HG03097 (cell line): ENCODE measurements around the gene HIGD2A.

Experiments
- ATAC-seq: cut with Tn5 transposase; IDR thresholded peaks from one replicate; pipeline ENCODE4 v1.9.1; 2021; ENCODE audit not compliant: unreplicated experiment, low FRiP score

HIGD2A gene

GRCh38 chr5:176368726-176369125 is 19.8 kb upstream of the HIGD2A start:
- no peak for ATAC-seq

DNA sequence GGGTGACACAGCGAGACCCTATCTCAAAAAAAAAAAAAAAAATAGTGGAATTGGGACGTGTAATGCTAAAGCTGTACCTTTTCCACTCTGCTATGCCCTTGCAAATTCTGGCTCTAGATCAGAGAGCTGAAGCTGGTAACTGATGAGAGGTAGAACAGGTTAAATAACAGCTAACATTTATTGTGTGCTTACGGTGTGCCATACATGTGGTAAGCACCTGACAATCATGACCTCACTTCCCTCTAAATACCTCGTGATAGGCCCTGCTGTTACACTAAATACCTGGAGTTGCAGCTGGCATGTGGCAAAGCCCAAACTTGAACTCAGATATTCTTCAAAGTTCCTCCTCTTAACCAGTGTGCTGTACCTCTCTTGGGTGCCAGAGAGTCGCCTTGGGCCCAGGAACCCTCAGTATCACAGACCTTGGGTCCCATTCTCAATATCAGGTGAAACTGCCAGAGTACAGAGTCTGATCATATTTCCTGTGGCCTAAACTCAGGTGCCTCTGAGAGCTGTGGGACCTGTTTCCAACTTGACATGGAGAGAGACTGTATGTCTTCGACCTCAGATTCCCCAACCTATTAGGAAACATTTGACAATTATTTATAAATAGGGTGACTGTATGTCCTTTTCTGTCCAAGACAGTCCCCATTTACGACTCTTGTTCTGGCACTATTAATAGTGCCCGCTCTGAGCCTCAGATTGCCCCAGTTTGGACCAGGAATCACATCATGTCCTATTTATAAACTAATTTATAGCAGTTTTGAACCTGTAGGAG is 18.4 kb upstream of the HIGD2A start:
- no peak for ATAC-seq

DNA sequence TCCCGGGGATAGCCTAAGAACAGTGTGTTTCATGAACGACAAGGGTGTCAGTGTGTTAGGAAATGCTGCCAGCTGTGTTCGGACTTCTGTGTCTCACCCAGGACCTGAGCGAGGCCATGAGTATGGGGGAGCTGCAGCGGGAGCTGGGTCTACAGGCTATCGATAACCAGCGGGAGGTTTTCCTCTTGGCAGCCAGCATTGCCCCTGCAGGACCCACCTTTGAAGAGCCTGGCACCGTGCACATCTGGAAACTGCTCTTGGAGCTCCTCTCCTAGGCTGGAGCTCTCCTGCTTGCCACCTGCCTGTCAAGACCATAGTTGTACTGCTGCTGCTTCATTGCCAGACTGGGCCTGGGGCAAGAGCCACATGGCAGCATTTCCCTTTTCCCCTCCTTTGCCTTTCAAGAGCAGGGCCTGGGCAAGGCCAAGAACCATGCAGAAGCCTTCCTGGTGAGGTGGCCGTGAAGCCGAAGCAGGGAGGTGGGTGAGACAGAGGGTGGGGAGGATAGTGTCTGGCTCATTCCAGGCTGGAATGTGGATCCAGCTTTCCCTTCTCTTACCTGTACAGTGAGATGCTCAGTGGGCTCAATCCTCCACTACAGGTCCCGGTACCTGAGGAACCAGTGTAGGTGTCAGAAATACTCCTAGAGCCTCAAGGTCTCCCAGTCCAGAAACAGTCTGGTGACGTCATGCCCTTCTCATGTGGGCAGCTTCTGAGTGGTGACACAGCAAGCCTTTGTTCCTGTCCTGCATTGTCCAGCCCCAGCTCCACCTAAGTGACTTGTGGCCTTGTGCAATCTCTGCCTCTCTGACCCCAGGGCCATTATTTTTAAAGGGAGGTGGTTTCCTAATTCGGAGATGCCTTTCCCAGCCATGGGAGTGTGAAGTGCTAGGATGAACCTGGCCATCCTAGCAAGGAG is 16.7 kb upstream of the HIGD2A start:
- ATAC-seq, result no peak

GRCh38 chr5:176373100-176373818 is 15.3 kb upstream of the HIGD2A start:
- ATAC-seq, result no peak

- ATAC-seq, result no peak
These were observed 8.7 kb upstream of the HIGD2A start for GRCh38 chr5:176379881-176380280.

DNA sequence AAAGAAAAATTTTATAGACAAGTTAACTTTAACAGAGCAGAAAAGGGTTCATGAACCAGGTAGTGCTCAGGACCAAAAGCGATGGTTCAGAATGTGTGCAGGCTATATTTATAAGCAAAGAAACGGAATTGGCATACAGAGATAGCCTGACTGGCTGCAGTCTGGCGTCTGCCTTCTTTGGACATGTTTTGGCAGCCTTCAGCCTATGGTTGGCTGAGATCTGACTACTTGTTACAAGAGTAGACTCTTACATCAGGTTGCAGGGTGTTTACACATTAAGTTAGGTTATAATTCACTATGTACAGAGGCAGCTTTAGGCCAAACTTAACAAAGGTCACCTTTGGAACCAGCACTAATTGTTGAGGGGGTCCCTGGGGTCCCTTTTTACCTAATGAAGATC is 7.1 kb upstream of the HIGD2A start:
- ATAC-seq, result no peak

DNA sequence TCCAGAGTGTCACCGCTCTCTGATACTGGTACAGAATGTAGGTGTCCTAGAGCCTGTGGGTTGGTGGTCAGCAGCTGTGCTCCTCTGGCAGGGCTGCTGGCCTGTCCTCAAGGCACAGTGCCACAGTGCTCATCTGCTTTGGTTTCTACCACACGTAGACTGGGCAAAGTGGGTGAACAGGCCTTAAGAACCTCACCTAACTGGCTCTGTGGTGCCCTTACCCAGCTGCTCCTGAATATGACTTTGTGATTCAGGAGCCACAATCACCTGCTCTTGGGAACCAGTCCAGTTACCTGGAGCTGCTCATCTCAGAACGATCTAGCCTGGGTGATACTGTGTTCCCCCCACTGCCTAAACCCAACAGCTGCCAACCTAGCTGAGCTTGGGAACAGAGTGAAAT is 6.6 kb upstream of the HIGD2A start:
- no peak for ATAC-seq

DNA sequence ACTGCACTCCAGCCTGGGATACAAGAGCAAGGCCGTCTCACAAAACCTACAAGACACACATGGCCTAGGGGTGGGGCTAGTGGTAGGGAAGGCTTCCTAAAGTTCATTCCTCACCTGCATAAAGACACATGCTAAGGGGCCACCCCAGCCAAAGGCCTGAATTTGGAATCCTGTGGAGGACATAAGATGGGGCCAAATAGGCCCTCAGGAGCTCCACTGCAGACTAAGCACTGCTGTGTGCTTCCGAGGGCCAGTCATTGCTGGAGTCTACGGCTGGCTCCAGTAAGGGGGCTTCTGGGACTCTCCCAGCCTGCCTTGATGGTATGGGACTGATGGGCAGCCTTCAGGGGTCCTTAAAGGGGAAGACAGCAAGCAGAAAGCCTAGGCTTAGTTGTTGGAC is 5.8 kb upstream of the HIGD2A start:
- ATAC-seq, result no peak

DNA sequence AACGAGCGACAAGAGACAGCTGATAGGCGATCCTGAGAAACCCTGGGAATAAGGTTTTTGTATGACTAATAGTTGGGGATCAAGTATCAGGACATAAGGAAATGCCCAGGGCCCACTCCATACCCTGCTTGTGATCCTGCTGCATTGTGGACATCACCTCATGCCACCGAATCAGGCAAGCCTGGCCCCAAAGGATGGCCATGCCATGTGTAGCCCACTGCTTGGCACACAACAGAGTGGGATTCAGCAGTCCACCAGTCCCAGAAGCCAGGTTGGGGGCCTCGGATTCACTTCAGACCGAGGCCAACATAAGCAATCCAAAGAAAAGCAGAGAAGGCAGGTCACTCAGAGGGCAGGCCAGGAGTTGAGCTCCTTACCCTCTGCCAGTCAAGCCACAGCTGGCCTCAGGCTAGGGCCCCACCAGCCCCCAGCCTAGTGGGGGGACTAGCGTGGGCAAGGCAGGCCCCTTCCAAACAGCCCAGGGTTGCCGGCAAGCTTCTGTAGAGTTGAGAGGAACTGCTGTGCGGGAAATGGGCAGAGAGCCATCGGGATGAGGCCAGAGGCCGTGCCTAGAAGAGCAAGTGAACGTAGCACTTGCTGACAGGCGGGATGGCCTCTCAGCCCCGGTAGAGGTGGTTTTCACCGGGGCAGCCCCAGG is 5.2 kb upstream of the HIGD2A start:
- ATAC-seq, result no peak

- ATAC-seq, result no peak
These were observed 4.6 kb upstream of the HIGD2A start for GRCh38 chr5:176383961-176384360.

- ATAC-seq, result no peak
These were observed 4.1 kb upstream of the HIGD2A start for GRCh38 chr5:176384366-176384930.

DNA sequence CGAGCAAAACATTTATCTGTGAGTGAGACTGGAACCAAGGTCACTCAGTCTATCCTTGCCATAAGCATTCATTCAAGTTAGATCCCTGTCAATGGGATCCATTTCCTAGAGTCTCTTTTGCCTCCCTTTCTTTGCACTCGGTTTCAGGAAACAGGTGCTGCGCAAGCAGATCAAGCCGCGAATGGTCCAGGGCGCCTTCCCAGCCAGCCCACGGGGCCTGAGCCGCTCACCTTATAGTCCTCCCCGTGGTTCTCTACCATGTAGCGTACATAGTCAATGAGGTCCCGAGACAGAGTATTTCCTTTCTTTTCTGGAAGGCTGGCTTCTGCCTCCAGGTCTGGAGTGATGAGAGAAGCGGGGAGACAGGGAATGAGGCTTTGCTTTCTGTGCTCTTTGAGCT is 3.6 kb upstream of the HIGD2A start:
- no peak for ATAC-seq

DNA sequence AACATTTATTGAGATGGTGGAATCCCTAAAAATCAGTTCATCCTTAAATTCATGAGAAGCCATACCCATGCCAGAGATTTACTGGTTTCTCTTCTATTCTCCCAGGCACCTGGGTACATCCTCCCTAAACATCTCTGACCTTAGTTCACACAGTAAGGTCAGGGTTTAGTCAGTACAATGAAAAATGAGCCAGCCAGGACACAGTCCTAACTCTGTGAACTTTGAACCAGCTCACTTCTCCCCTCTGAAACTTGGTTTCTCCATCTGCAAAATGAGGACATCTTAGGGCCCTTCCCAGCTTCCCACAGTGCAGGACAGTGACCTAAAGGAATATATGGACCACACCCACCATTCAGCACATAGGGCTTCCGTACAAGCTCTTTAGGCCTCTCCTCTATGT is 2.1 kb upstream of the HIGD2A start:
- ATAC-seq, result no peak

- ATAC-seq, result no peak
These were observed 1.1 kb upstream of the HIGD2A start for GRCh38 chr5:176387384-176387925.

DNA sequence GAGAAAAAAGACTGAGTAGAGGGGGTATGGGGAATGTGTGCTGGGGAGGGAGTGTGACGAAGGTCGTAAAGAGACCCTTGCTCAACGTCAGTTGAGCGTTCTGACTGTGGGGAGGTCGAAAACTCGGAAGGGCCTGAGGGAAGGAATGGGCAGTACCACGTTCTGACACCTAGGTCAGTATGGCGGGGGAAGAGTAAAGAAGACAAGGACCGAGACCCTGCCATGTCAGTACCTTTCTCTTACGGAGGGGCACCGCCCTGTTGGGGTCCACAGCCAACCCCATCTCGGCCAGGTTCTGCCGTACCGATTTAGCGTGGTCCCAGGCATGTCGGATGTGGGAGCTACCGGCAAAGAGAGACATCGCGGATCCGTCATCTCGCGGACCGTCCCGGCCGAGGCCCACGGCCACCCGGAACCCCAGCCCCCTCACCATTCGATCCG is 528 bp upstream of the HIGD2A start:
- ATAC-seq, result no peak

- ATAC-seq, result no peak
These were observed 878 bp downstream of the HIGD2A start for GRCh38 chr5:176389135-176390123.

DNA sequence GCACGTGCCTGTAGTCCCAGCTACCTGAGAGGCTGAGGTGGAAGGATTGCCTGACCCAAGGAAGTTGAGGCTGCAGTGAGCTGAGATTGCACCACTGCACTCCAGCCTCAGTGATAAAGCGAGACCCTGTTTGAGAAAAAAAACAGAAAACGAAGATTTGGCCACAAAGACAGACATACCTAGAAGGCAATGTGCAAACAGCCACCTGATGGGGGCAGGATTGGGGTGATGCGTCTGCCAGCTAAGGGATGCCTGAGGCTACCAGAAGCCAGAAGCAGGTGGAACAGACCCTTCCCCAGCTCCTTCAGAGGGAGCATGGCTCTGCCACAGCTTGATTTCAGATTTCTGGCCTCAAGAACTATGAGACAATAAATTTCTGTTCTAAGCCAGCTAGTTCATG is 2.9 kb downstream of the HIGD2A start:
- ATAC-seq, result no peak

- ATAC-seq, result no peak
These were observed 3.4 kb downstream of the HIGD2A start for GRCh38 chr5:176391999-176392398.

GRCh38 chr5:176392526-176392925 is 4.0 kb downstream of the HIGD2A start:
- no peak for ATAC-seq
